Hepatocyte (in vitro differentiated cells): Measurements from ENCODE around the gene PTPRN2. TPM values are rescaled to one million over a fixed set of nuclear protein-coding genes. Genes with fewer than 3 reads are reported as not detected.

Source experiments
- DNase-seq: peaks from one replicate; pipeline ENCODE4 v3.0.0-alpha.2; 2016; ENCODE audit warnings: low spot score
- H2AFZ ChIP-seq: fragments of 200-600 bp; sonication (generic); 2 replicates; pipeline ENCODE4 v1.6.0; 2016; ENCODE audit warnings: antibody characterized with exemption, mild to moderate bottlenecking
- H3K27ac ChIP-seq: fragments of 200-600 bp; sonication (generic); 2 replicates; pipeline ENCODE4 v1.5.1; 2016; ENCODE audit warnings: mild to moderate bottlenecking
- H3K27me3 ChIP-seq: fragments of 200-600 bp; sonication (generic); 2 replicates; pipeline ENCODE4 v1.6.1; 2016
- H3K36me3 ChIP-seq: fragments of 200-600 bp; sonication (generic); replicated peaks from 2 replicates; pipeline ENCODE4 v1.5.1; 2016; ENCODE audit warnings: low read depth; ENCODE audit not compliant: insufficient read depth
- H3K4me1 ChIP-seq: fragments of 200-600 bp; sonication (generic); 2 replicates; pipeline ENCODE4 v1.5.1; 2016; ENCODE audit warnings: mild to moderate bottlenecking, moderate library complexity; ENCODE audit not compliant: insufficient read depth
- H3K4me2 ChIP-seq: fragments of 200-600 bp; sonication (generic); 2 replicates; pipeline ENCODE4 v1.6.0; 2016
- H3K4me3 ChIP-seq: fragments of 200-600 bp; sonication (generic); 2 replicates; pipeline ENCODE4 v1.5.1; 2016; ENCODE audit warnings: mild to moderate bottlenecking
- H3K79me2 ChIP-seq: fragments of 200-600 bp; sonication (generic); 2 replicates; pipeline ENCODE4 v1.6.0; 2017; ENCODE audit warnings: mild to moderate bottlenecking
- H3K9me2 ChIP-seq: fragments of 200-600 bp; sonication (generic); replicated peaks from 2 replicates; pipeline ENCODE4 v1.6.0; 2017; ENCODE audit warnings: mild to moderate bottlenecking; ENCODE audit not compliant: insufficient read depth
- H3K9me3 ChIP-seq: fragments of 200-600 bp; sonication (generic); 2 replicates; pipeline ENCODE4 v1.5.1; 2016; ENCODE audit warnings: low read depth, mild to moderate bottlenecking
- H4K20me1 ChIP-seq: fragments of 200-600 bp; sonication (generic); 2 replicates; pipeline ENCODE4 v1.6.0; 2016; ENCODE audit warnings: mild to moderate bottlenecking; ENCODE audit not compliant: insufficient read depth, poor library complexity, severe bottlenecking
- CTCF ChIP-seq: fragments of 200-600 bp; sonication (generic); IDR thresholded peaks from 2 replicates; pipeline ENCODE4 v1.5.1; 2016; ENCODE audit warnings: antibody characterized with exemption, mild to moderate bottlenecking; ENCODE audit not compliant: poor library complexity
- EZH2 ChIP-seq: fragments of 200-600 bp; sonication (generic); IDR thresholded peaks from 2 replicates; pipeline ENCODE4 v1.6.1; 2016; ENCODE audit warnings: antibody characterized with exemption, mild to moderate bottlenecking, borderline replicate concordance
- EZH2phosphoT487 ChIP-seq: fragments of 200-600 bp; sonication (generic); IDR thresholded peaks from one replicate; pipeline ENCODE4 v1.6.1; 2018; ENCODE audit warnings: antibody characterized with exemption, mild to moderate bottlenecking, low read depth, moderate library complexity; ENCODE audit not compliant: unreplicated experiment, severe bottlenecking
- WGBS: methylation state at CpG from one replicate; pipeline ENCODE4 v1.1.6; 2016; ENCODE audit warnings: low lambda C conversion rate; ENCODE audit errors: missing lambda C conversion rate; 5-methylcytosine and 5-hydroxymethylcytosine counted together
- polyA plus RNA-seq: library from polyadenylated mRNA; unstranded; fragments of >200 nt; fragmentation: Nextera tagmentation; extraction: Ambion mirVana; gene quantifications from 2 replicates; pipeline ENCODE4 v1.2.1, GENCODE V29; 2016
- total RNA-seq: library from RNA; depleted of rRNA; stranded (reverse); fragments of >200 nt; gene quantifications from 2 replicates; pipeline ENCODE4 v1.2.3, GENCODE V29; 2014

Gene PTPRN2
- total and polyA plus RNA-seq, 2 experiments from 2014 or later = 2.1 to 3.3 TPM

DNA sequence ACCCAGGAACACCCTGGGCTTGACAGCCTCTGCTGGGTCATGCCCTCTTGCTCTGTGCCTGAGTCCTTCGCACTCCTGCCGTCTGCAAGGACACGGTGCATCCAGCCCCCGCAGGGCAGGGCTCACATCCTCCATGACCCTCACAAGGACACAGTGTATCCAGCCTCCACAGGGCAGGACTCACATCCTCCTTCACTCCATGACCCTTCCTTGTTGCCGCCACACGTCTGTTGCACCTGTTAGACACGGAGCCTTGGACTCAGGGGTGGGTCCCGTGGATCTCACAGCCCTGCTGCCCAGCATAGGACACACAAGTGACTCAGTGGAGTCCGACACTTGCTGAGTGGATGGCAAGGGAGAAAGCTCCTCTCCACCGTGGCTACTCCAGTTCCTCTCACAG is 750.1 kb downstream of the PTPRN2 start:
- Histone ChIP-seq H3K9me3 (no peaks in the 10 kb centered on the region), H3K9me2 (no peaks in the 10 kb centered on the region), H3K4me3 (no peak overlapping the region), H3K4me2 (no peak overlapping the region), H4K20me1 (no peaks in the 10 kb centered on the region), H3K27ac (no peak overlapping the region), H3K36me3 (no peaks in the 10 kb centered on the region), H3K79me2 (no peaks in the 10 kb centered on the region), H3K4me1 (no peaks in the 10 kb centered on the region), H3K27me3 (peaks cover 4% of the 10 kb centered on the region), H2AFZ (no peak overlapping the region)
- no peak for TF ChIP-seq EZH2phosphoT487
- TF ChIP-seq CTCF = no peak
- no peak for TF ChIP-seq EZH2
- no peak for DNase-seq
- 95% methylated on average over 10 of the region's 10 CpGs for WGBS

DNA sequence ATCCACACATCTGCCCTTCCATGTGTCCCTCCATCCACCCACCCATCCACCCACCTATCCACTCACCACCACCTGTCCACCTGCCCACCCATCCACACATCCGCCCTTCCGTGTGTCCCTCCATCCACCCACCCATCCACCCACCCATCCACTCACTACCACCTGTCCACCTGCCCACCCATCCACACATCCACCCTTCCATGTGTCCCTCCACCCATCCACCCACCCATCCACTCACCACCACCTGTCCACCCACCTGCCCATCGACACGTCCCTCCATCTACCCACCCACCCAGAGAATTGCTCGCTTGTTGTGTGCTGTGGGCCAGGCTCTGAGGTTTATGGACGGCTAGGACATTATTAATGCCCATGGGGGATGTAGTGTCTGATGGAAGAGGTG is 750.6 kb downstream of the PTPRN2 start:
- Histone ChIP-seq H4K20me1 (no peaks in the 10 kb centered on the region), H3K4me2 (no peak overlapping the region), H3K27me3 (peaks cover 4% of the 10 kb centered on the region), H3K79me2 (no peaks in the 10 kb centered on the region), H3K4me1 (no peaks in the 10 kb centered on the region), H3K36me3 (no peaks in the 10 kb centered on the region), H2AFZ (no peak overlapping the region), H3K9me3 (no peaks in the 10 kb centered on the region), H3K27ac (no peak overlapping the region), H3K4me3 (no peak overlapping the region), H3K9me2 (no peaks in the 10 kb centered on the region)
- 89% methylated on average over 3 of the region's 6 CpGs for WGBS
- TF ChIP-seq EZH2phosphoT487 (no peak), CTCF (no peak), EZH2 (no peak)
- DNase-seq = no peak

DNA sequence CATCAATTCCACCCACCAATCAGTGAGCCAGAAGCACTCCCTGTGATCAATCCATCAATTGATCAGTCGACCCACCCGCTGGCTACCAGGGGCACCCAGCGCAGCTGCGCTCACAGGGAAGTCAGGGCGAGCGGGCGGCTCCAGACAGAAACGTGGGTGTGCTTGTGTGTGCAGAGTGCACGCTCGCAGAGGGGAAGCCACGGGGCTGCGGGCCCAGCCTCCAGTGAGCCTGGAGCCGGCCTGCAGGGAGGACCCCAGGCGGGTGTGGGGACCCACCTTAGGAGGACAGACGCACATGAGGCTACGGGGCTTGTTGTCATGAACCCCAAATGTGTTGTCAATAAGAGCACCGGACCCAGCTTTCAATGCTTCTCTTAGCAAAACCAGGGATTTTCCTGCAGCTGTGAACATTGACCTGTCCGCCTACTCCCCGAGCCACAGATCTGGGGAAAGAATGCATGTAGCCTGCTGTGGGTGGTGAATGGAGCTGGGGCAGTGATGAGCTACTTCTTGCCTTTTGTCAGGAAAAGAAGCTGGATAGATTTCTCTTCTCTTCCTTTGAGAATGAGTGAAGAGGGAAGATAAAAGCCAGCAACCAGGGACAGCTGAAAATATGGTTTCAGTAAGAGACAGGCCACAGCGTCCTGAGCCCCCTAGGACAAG is 753.0 kb downstream of the PTPRN2 start:
- H4K20me1 ChIP-seq = no peaks in the 10 kb centered on the region
- no peak overlapping the region for H3K4me3 ChIP-seq
- no peaks in the 10 kb centered on the region for H3K79me2 ChIP-seq
- no peak overlapping the region for H3K4me2 ChIP-seq
- H3K36me3 ChIP-seq = no peaks in the 10 kb centered on the region
- 89% methylated on average over 20 of the region's 20 CpGs for WGBS
- no peaks in the 10 kb centered on the region for H3K9me2 ChIP-seq
- no peak for DNase-seq
- H3K9me3 ChIP-seq = no peaks in the 10 kb centered on the region
- H3K27ac ChIP-seq = no peak overlapping the region
- H2AFZ ChIP-seq = no peak overlapping the region
- peaks cover 4% of the 10 kb centered on the region for H3K27me3 ChIP-seq
- no peaks in the 10 kb centered on the region for H3K4me1 ChIP-seq
- no peak for TF ChIP-seq EZH2phosphoT487
- no peak for TF ChIP-seq CTCF
- TF ChIP-seq EZH2 = no peak
